ENCODE results near the gene PTGDS.
A peak's percentile ranks its signal among the peaks of the same experiment; 100 is the strongest.

Gene PTGDS

DNA sequence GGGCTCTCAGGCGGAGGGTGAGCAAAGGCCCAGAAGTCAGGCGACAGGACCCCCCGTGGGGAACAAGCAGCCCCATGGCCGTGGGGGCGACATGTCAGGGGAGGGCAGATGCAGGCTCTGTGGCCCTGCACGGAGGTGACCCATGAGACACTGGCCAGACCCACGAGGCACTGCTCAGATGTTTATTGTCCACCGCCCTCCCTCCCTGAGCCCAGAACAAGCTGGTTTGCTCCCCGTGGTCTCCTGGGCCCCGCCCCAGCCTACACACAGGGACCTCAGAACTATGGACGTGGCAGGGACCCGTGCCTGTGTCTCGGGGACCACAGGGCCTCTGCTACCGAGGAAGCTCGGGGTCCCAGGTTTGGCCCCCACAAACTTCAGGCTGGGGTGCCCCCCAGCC is 52.7 kb downstream of the PTGDS start:
- peaks cover 56% of the 10 kb centered on the region for H3K4me1 Mint-ChIP-seq (ENCODE audit: low read depth)
- H3K27ac Mint-ChIP-seq = no peak overlapping the region
- H3K36me3 Mint-ChIP-seq (ENCODE audit: low read depth) = no peaks in the 10 kb centered on the region
- no peaks in the 10 kb centered on the region for H3K27me3 Mint-ChIP-seq
- no peaks in the 10 kb centered on the region for H3K9me3 Mint-ChIP-seq
- peak overlapping the region; percentile 33 for H3K4me3 Mint-ChIP-seq

DNA sequence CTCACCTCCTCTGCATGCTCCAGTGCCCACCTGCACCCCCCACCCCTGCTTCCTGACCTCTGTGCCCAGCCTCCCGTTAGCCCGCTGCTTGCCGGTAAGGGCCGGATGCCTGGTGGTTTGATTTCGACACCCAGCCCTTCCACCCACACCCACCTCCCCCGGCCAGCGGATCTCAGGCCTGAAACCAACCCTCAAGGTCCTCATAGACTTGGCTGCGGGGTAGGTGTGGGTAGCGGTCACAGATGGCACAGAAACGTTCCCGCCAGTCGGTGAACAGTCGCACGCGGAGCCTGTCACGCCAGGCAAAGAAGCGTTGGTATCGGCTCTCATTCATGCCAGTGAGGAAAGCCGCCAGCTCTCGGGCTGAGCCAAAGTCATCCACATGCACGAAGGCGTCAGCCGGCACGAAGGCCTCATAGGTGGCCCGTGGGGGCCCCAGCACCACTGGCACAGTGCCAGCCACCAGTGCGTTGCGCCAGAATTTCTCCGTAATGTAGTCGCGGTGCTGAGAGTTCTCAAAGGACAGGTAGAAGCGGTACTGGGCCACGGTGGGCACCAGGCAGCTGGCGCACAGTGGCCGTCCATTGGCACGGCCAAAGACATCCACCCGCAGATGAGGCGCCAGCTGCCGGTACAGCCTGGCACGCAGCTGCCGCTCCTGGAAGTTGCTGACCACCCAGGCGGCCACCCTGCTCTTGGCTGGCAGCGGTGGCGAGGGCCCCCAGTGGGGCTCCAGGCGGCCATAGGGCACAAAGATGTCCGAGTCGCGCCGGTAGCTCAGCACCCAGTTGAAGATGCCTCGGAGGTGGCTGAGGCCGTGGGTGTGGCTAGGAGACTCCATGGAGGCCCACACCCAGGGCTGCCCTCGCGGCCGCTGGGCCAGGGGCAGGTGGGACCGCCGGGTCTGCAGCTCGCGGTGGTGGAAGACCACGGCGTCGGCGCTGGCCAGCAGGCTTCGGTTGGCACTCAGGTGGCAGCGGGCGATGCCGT is 53.5 kb downstream of the PTGDS start:
- H3K4me1 Mint-ChIP-seq (ENCODE audit: low read depth) = peaks cover 57% of the 10 kb centered on the region
- H3K27ac Mint-ChIP-seq = no peak overlapping the region
- no peaks in the 10 kb centered on the region for H3K9me3 Mint-ChIP-seq
- H3K4me3 Mint-ChIP-seq = peak overlapping the region; percentile 33
- H3K27me3 Mint-ChIP-seq = no peaks in the 10 kb centered on the region
- H3K36me3 Mint-ChIP-seq (ENCODE audit: low read depth) = no peaks in the 10 kb centered on the region
